IMR-90 (cell line): ENCODE data around the gene BTF3L4. TPM values are rescaled to one million over a fixed set of nuclear protein-coding genes. Genes with fewer than 3 reads are reported as not detected.

Source experiments
- ATAC-seq: fragments of 200-7000 bp; cut with Tn5 transposase; 2 replicates; pipeline ENCODE4 v1.9.1; 2020; ENCODE audit warnings: low read depth, mild to moderate bottlenecking, moderate library complexity
- BruUV-seq: library from RNA; stranded (reverse); fragments of 400-500 nt; replicated peaks from 2 replicates; lab custom pipeline; 2021; lab: Mats Ljungman, UMichigan
- CTCF ChIA-PET: fragments of 300-600 bp; formaldehyde crosslinking; extraction: SDS; loops from one replicate; lab custom pipeline; 2021; ENCODE audit warnings: antibody characterized with exemption; lab: Yijun Ruan, JAX
- POLR2A ChIA-PET: fragments of 300-600 bp; sonication (Branson Sonifier 250); formaldehyde crosslinking; loops from one replicate; lab custom pipeline; 2022; ENCODE audit warnings: antibody characterized with exemption; ENCODE audit not compliant: unreplicated experiment; lab: Charles Lee
- DNase-seq: peaks from one replicate; pipeline ENCODE4 v3.0.0; 2013
- H2AFZ ChIP-seq: replicated peaks from 2 replicates; pipeline ENCODE3; 2013; ENCODE audit warnings: low read length, mild to moderate bottlenecking; ENCODE audit not compliant: poor library complexity
- H2AK5ac ChIP-seq: 2 replicates; pipeline ENCODE4 v1.6.1; 2013; ENCODE audit warnings: low read depth, low read length, inconsistent platforms
- H2AK9ac ChIP-seq: replicated peaks from 2 replicates; pipeline ENCODE3; 2013; ENCODE audit warnings: mild to moderate bottlenecking, low read depth, low read length, moderate library complexity; ENCODE audit not compliant: poor library complexity
- H2BK120ac ChIP-seq: 2 replicates; pipeline ENCODE4 v1.6.1; 2013; ENCODE audit warnings: low read depth, low read length, inconsistent platforms
- H2BK15ac ChIP-seq: 3 replicates; pipeline ENCODE4 v1.6.1; 2013; ENCODE audit warnings: low read depth, low read length, inconsistent platforms
- H2BK20ac ChIP-seq: 2 replicates; pipeline ENCODE4 v1.6.1; 2013; ENCODE audit warnings: low read depth, mild to moderate bottlenecking, inconsistent platforms, low read length, moderate library complexity
- H2BK5ac ChIP-seq: 2 replicates; pipeline ENCODE4 v1.6.1; 2013; ENCODE audit warnings: mild to moderate bottlenecking, low read depth, low read length, inconsistent platforms; ENCODE audit not compliant: poor library complexity, severe bottlenecking
- H3K14ac ChIP-seq: replicated peaks from 2 replicates; pipeline ENCODE4 v1.6.1; 2013; ENCODE audit warnings: low read depth, low read length, inconsistent platforms
- H3K18ac ChIP-seq: 2 replicates; pipeline ENCODE4 v1.6.1; 2013; ENCODE audit warnings: low read depth, low read length, control low read depth
- H3K23ac ChIP-seq: 2 replicates; pipeline ENCODE4 v1.6.1; 2013; ENCODE audit warnings: low read depth, low read length, inconsistent platforms
- H3K27ac ChIP-seq: 2 replicates; pipeline ENCODE4 v1.5.1; 2013; ENCODE audit warnings: mild to moderate bottlenecking, control low read depth, low read length; ENCODE audit not compliant: insufficient read depth
- H3K27me3 ChIP-seq: 2 replicates; pipeline ENCODE4 v1.6.1; 2013; ENCODE audit warnings: low read length; ENCODE audit not compliant: control insufficient read depth, insufficient read depth
- H3K36me3 ChIP-seq: 2 replicates; pipeline ENCODE4 v1.6.1; 2013; ENCODE audit warnings: low read length, mixed read lengths; ENCODE audit not compliant: control insufficient read depth, insufficient read depth
- H3K4ac ChIP-seq: 2 replicates; pipeline ENCODE4 v1.6.1; 2013; ENCODE audit warnings: low read depth, low read length, inconsistent platforms
- H3K4me1 ChIP-seq: 2 replicates; pipeline ENCODE4 v1.6.1; 2013; ENCODE audit warnings: low read length, mixed read lengths; ENCODE audit not compliant: control insufficient read depth, insufficient read depth
- H3K4me2 ChIP-seq: 2 replicates; pipeline ENCODE4 v1.6.1; 2013; ENCODE audit warnings: low read depth, mild to moderate bottlenecking, control low read depth, low read length, moderate library complexity
- H3K4me3 ChIP-seq: 2 replicates; pipeline ENCODE4 v1.5.1; 2013; ENCODE audit warnings: low read depth, mild to moderate bottlenecking, control low read depth, low read length, moderate library complexity; ENCODE audit not compliant: insufficient read depth
- H3K56ac ChIP-seq: 2 replicates; pipeline ENCODE4 v1.6.1; 2013; ENCODE audit warnings: low read length, inconsistent platforms; ENCODE audit not compliant: insufficient read depth; ENCODE audit errors: extremely low read depth
- H3K79me1 ChIP-seq, 2 experiments: 2 replicates each; pipeline ENCODE4 v1.6.1; 2013; ENCODE audit warnings: low read length in 2 of 2, inconsistent platforms in 1 of 2, low read depth in 1 of 2
- H3K9ac ChIP-seq: 2 replicates; pipeline ENCODE4 v1.6.1; 2013; ENCODE audit warnings: low read depth, low read length, control low read depth
- H3K9me1 ChIP-seq: 2 replicates; pipeline ENCODE4 v1.6.1; 2013; ENCODE audit warnings: low read length, inconsistent platforms; ENCODE audit not compliant: insufficient read depth
- H3K9me3 ChIP-seq: 2 replicates; pipeline ENCODE4 v1.6.1; 2013; ENCODE audit warnings: low read length; ENCODE audit not compliant: control insufficient read depth, insufficient read depth
- H4K20me1 ChIP-seq: 2 replicates; pipeline ENCODE4 v1.6.1; 2013; ENCODE audit warnings: low read length, inconsistent platforms; ENCODE audit not compliant: insufficient read depth
- H4K5ac ChIP-seq: 2 replicates; pipeline ENCODE4 v1.6.1; 2013; ENCODE audit warnings: mild to moderate bottlenecking, low read depth, low read length, control low read depth
- H4K8ac ChIP-seq, 2 experiments: 2 replicates each; pipeline ENCODE4 v1.6.1; 2013; ENCODE audit warnings: low read depth in 2 of 2, low read length in 2 of 2, control low read depth in 1 of 2, inconsistent platforms in 1 of 2
- H4K91ac ChIP-seq: 2 replicates; pipeline ENCODE4 v1.6.1; 2013; ENCODE audit warnings: low read depth, low read length, inconsistent platforms; ENCODE audit not compliant: insufficient read depth
- MAFK ChIP-seq: IDR thresholded peaks from 2 replicates; pipeline ENCODE4 v1.6.1; 2012; ENCODE audit warnings: low read depth, low read length, improper control_type of control experiment
- RAD21 ChIP-seq: IDR thresholded peaks from 2 replicates; pipeline ENCODE4 v1.6.1; 2012; ENCODE audit warnings: low read length, improper control_type of control experiment
- WGBS, 2 experiments: methylation state at CpG; one replicate each; pipeline versions ENCODE4 v1.1.5 to v1.1.7; 2013; ENCODE audit warnings: missing lambda C conversion rate in 2 of 2; ENCODE audit not compliant: insufficient read length in 1 of 2; ENCODE audit errors: extremely low coverage in 2 of 2; 5-methylcytosine and 5-hydroxymethylcytosine counted together
- dilution Hi-C: fragments of 300-500 bp; cut with HindIII; formaldehyde crosslinking; loops from one replicate; pipeline ENCODE4 v1.14.3; 2018; ENCODE audit warnings: low sequenced_read_pairs; ENCODE audit not compliant: unreplicated experiment
- in situ Hi-C: fragments of 300-500 bp; cut with MboI; formaldehyde crosslinking; loops from 3 replicates; pipeline ENCODE4 v1.14.3; 2019; ENCODE audit warnings: low sequenced_read_pairs, inconsistent platforms, mixed read lengths
- intact Hi-C: fragments of 100-400 bp; cut with micrococcal nuclease; formaldehyde crosslinking; loops from 2 replicates; pipeline ENCODE4 v1.10.0; 2022
- polyA plus RNA-seq, 3 experiments: library from polyadenylated mRNA; depleted of rRNA; stranded (reverse); fragments of >200 nt; gene quantifications; 2 replicates each; pipeline ENCODE4 v1.2.3, GENCODE V29; 2012; ENCODE audit warnings: low replicate concordance in 1 of 3
- total RNA-seq: library from RNA; depleted of rRNA; stranded (reverse); fragments of >200 nt; gene quantifications from 2 replicates; pipeline ENCODE4 v1.2.3, GENCODE V29; 2012

The BTF3L4 gene
- total and polyA plus RNA-seq, 2 of the 4 experiments (the other 2 are of a cell fraction), result 34.5 to 41.2 TPM

DNA sequence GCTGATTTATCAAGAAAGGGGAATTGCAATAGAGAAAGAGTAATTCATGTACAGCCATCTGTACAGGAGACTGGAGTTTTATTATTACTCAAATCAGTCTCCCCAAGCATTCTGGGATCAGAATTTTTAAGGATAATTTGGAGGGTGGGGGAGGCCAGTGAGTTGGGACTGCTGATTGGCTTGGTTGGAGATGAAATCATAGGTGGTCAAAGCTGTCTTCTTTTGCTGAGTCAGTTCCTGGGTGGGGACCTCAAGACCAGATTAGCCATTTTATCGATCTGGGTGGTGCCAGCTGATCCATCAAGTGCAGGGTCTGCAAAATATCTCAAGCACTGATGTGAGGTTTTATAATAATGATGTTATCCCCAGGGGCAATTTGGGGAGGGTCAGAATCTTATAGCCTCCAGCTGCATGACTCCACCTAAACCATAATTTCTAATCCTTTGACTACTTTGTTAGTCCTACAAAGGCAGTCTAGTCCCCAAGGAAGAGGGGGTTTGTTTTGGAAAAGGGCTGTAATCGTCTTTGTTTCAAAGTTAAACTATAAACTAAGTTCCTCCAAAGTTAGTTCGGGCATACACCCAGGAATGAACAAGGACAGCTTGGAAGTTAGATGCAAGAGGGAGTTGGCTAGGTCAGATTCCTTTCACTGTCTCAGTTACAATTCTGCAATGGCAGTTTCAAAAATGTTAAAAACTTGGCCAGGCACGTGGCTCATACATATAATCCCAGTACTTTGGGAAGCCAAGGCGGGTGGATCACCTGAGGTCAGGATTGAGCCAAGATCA lies 48.7 kb upstream of the BTF3L4 start:
- intact Hi-C loops (loop anchor here (10.0 kb wide), 1 partner anchor 373 kb away; no protein-coding TSS in a partner anchor), dilution Hi-C loops (no loop called here)

More for the DNA sequence above, 48.7 kb upstream of the BTF3L4 start:
- Histone ChIP-seq H3K36me3 (no peaks in the 10 kb centered on the region), H3K56ac (no peak overlapping the region), H3K23ac (peak overlapping the region; percentile 80), H2AFZ (peak overlapping the region; percentile 61), H3K4me3 (no peak overlapping the region), H2BK5ac (peak overlapping the region; percentile 81), H3K4me2 (no peak overlapping the region), H3K18ac (peak overlapping the region; percentile 49; the same call in 1 of the 2 replicates), H4K5ac (peak overlapping the region; percentile 8; the same call in 1 of the 2 replicates), H2AK9ac (no peak overlapping the region), H3K9me3 (no peaks in the 10 kb centered on the region), H4K20me1 (no peaks in the 10 kb centered on the region), H3K27ac (no peak overlapping the region), H3K4ac (peak overlapping the region; percentile 72), H3K79me1 (peaks cover 0 to 6% of the 10 kb centered on the region in 2 experiments; a peak in 1 of 4 replicates), H2AK5ac (peak overlapping the region; percentile 61; the same call in 1 of the 2 replicates), H3K14ac (peak overlapping the region; percentile 83), H2BK15ac (peak overlapping the region; percentile 85; the same call in 2 of the 3 replicates), H2BK120ac (peak overlapping the region; percentile 88), H3K4me1 (peaks cover 12% of the 10 kb centered on the region), H4K91ac (peak overlapping the region; percentile 80), H3K9me1 (peaks cover 13% of the 10 kb centered on the region; the same call in 1 of the 2 replicates), H2BK20ac (peak overlapping the region; percentile 90), H4K8ac (peak overlapping the region; percentile 15 to 63; a peak in 3 of 4 replicates), H3K27me3 (no peaks in the 10 kb centered on the region), H3K9ac (no peak overlapping the region)
- in situ Hi-C loops, result no loop called here
- ChIA-PET CTCF (no interaction called here), POLR2A (no interaction called here)
- no peak for ATAC-seq
- peak; percentile 46 for TF ChIP-seq MAFK
- TF ChIP-seq RAD21, result no peak
- no peak for DNase-seq
- no TSS peak for BruUV-seq
- WGBS, 2 experiments, result no CpG with 5 or more reads among the region's 5 CpGs
